ENCODE results near the gene TLE4.
A peak's percentile ranks its signal among the peaks of the same experiment; 100 is the strongest.

The TLE4 gene

GRCh38 chr9:79578891-79579290 is 7.1 kb downstream of the TLE4 start:
- TF ChIP-seq GATA3 (IDR thresholded peaks at IDR 0.05; ENCODE audit: low read depth, low read length) = no peak

- TF ChIP-seq GATA2 (IDR thresholded peaks at IDR 0.05; ENCODE audit: low read depth, low read length) (no peak), GATA3 (IDR thresholded peaks at IDR 0.05; ENCODE audit: low read depth, low read length) (no peak)
These were observed 7.9 kb downstream of the TLE4 start for GRCh38 chr9:79579624-79580023.

GRCh38 chr9:79580055-79580454 is 8.3 kb downstream of the TLE4 start:
- TF ChIP-seq GATA3 (IDR thresholded peaks at IDR 0.05; ENCODE audit: low read depth, low read length) = no peak
- peak; percentile 44; the same call in 1 of the 2 replicates for TF ChIP-seq GATA2 (IDR thresholded peaks at IDR 0.05; ENCODE audit: low read depth, low read length)

GRCh38 chr9:79581388-79581787 is 9.6 kb downstream of the TLE4 start:
- TF ChIP-seq GATA2 (IDR thresholded peaks at IDR 0.05; ENCODE audit: low read depth, low read length) = no peak
- no peak for TF ChIP-seq GATA3 (IDR thresholded peaks at IDR 0.05; ENCODE audit: low read depth, low read length)

- TF ChIP-seq GATA2 (IDR thresholded peaks at IDR 0.05; ENCODE audit: low read depth, low read length) = no peak; the same call in 1 of the 2 replicates
- TF ChIP-seq GATA3 (IDR thresholded peaks at IDR 0.05; ENCODE audit: low read depth, low read length) = no peak; the same call in 1 of the 2 replicates
These were observed 10.0 kb downstream of the TLE4 start for GRCh38 chr9:79581794-79582193.

GRCh38 chr9:79583952-79584654 is 12.3 kb downstream of the TLE4 start:
- TF ChIP-seq GATA2 (IDR thresholded peaks at IDR 0.05; ENCODE audit: low read depth, low read length) (no peak), GATA3 (IDR thresholded peaks at IDR 0.05; ENCODE audit: low read depth, low read length) (no peak)

GRCh38 chr9:79584655-79584982 is 12.9 kb downstream of the TLE4 start:
- TF ChIP-seq GATA2 (IDR thresholded peaks at IDR 0.05; ENCODE audit: low read depth, low read length) = no peak
- TF ChIP-seq GATA3 (IDR thresholded peaks at IDR 0.05; ENCODE audit: low read depth, low read length) = no peak

GRCh38 chr9:79588488-79589223 is 16.9 kb downstream of the TLE4 start:
- TF ChIP-seq GATA2 (IDR thresholded peaks at IDR 0.05; ENCODE audit: low read depth, low read length) (no peak), GATA3 (IDR thresholded peaks at IDR 0.05; ENCODE audit: low read depth, low read length) (no peak)

- TF ChIP-seq GATA2 (IDR thresholded peaks at IDR 0.05; ENCODE audit: low read depth, low read length) = no peak
- no peak for TF ChIP-seq GATA3 (IDR thresholded peaks at IDR 0.05; ENCODE audit: low read depth, low read length)
These were observed 19.7 kb downstream of the TLE4 start for GRCh38 chr9:79591458-79591857.

GRCh38 chr9:79592726-79593493 is 21.1 kb downstream of the TLE4 start:
- TF ChIP-seq GATA3 (IDR thresholded peaks at IDR 0.05; ENCODE audit: low read depth, low read length) (no peak), GATA2 (IDR thresholded peaks at IDR 0.05; ENCODE audit: low read depth, low read length) (no peak)

- no peak for TF ChIP-seq GATA2 (IDR thresholded peaks at IDR 0.05; ENCODE audit: low read depth, low read length)
- no peak for TF ChIP-seq GATA3 (IDR thresholded peaks at IDR 0.05; ENCODE audit: low read depth, low read length)
These were observed 27.0 kb downstream of the TLE4 start for GRCh38 chr9:79598562-79599345.

- TF ChIP-seq GATA2 (IDR thresholded peaks at IDR 0.05; ENCODE audit: low read depth, low read length) (no peak), GATA3 (IDR thresholded peaks at IDR 0.05; ENCODE audit: low read depth, low read length) (no peak)
These were observed 28.7 kb downstream of the TLE4 start for GRCh38 chr9:79600466-79600865.

GRCh38 chr9:79603222-79603920 is 31.6 kb downstream of the TLE4 start:
- no peak for TF ChIP-seq GATA3 (IDR thresholded peaks at IDR 0.05; ENCODE audit: low read depth, low read length)
- TF ChIP-seq GATA2 (IDR thresholded peaks at IDR 0.05; ENCODE audit: low read depth, low read length) = no peak

Measured in SH-SY5Y (cell line).